ENCODE data around the gene CD86.

- no peak for TF ChIP-seq EZH2 (IDR thresholded peaks at IDR 0.05)
- no peak for TF ChIP-seq POLR2AphosphoS5 (IDR thresholded peaks at IDR 0.05; ENCODE audit: borderline replicate concordance, low read depth, low read length)
Observed at GRCh38 chr3:122067588-122068240, 12.6 kb downstream of the CD86 start.
